ENCODE measurements around the gene C16orf78.

GRCh38 chr16:49422896-49423295, 49.3 kb downstream of the C16orf78 start:
- no peak for TF ChIP-seq ZFP30 (CRISPR knock-in tag; IDR thresholded peaks at IDR 0.05)
- no peak for TF ChIP-seq ESRRG (CRISPR knock-in tag; IDR thresholded peaks at IDR 0.05)
- no peak for TF ChIP-seq ZNF565 (CRISPR knock-in tag; conservative IDR thresholded peaks at IDR 0.05; ENCODE audit: low read depth)
- no peak for TF ChIP-seq ARNTL (CRISPR knock-in tag; IDR thresholded peaks at IDR 0.05; ENCODE audit: borderline replicate concordance, low read depth)
- no peak for TF ChIP-seq RARB (CRISPR knock-in tag; IDR thresholded peaks at IDR 0.05)
- no peak for TF ChIP-seq ZNF70 (CRISPR knock-in tag; IDR thresholded peaks at IDR 0.05)
- no peak for TF ChIP-seq PPARA (CRISPR knock-in tag; IDR thresholded peaks at IDR 0.05; ENCODE audit: borderline replicate concordance)
- TF ChIP-seq PATZ1 (CRISPR knock-in tag; IDR thresholded peaks at IDR 0.05; ENCODE audit: borderline replicate concordance): no peak
- TF ChIP-seq ISL1 (CRISPR knock-in tag; IDR thresholded peaks at IDR 0.05): no peak
- no peak for TF ChIP-seq CSDC2 (CRISPR knock-in tag; IDR thresholded peaks at IDR 0.05)
- no peak for TF ChIP-seq GLIS3 (CRISPR knock-in tag; IDR thresholded peaks at IDR 0.05)
- TF ChIP-seq ZFP3 (CRISPR knock-in tag; IDR thresholded peaks at IDR 0.05): no peak
